ENCODE results near the gene BTBD9. TPM values are rescaled to one million over a fixed set of nuclear protein-coding genes. Genes with fewer than 3 reads are reported as not detected.

The BTBD9 gene
- total RNA-seq, 1 donor from 2014 or later: 9.9 TPM

GRCh38 chr6:38188677-38189335 lies 450.9 kb downstream of the BTBD9 start:
- intact Hi-C loops (cut with DNase I): no loop called here
- Histone ChIP-seq H3K27me3 (no peaks in the 10 kb centered on the region), H3K27ac (no peak overlapping the region), H3K4me1 (no peaks in the 10 kb centered on the region), H3K9me3 (no peaks in the 10 kb centered on the region), H3K36me3 (no peaks in the 10 kb centered on the region), H3K4me3 (no peak overlapping the region)
- TF ChIP-seq, protein P1, sequence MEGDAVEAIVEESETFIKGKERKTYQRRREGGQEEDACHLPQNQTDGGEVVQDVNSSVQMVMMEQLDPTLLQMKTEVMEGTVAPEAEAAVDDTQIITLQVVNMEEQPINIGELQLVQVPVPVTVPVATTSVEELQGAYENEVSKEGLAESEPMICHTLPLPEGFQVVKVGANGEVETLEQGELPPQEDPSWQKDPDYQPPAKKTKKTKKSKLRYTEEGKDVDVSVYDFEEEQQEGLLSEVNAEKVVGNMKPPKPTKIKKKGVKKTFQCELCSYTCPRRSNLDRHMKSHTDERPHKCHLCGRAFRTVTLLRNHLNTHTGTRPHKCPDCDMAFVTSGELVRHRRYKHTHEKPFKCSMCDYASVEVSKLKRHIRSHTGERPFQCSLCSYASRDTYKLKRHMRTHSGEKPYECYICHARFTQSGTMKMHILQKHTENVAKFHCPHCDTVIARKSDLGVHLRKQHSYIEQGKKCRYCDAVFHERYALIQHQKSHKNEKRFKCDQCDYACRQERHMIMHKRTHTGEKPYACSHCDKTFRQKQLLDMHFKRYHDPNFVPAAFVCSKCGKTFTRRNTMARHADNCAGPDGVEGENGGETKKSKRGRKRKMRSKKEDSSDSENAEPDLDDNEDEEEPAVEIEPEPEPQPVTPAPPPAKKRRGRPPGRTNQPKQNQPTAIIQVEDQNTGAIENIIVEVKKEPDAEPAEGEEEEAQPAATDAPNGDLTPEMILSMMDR (IDR thresholded peaks at IDR 0.05): no peak
- peak in 1 of 2 donors; percentile 34 for DNase-seq (ENCODE audit: low spot score in 2 of 2)

GRCh38 chr6:38187811-38188590 lies 451.7 kb downstream of the BTBD9 start:
- TF ChIP-seq, protein P1 (IDR thresholded peaks at IDR 0.05): no peak
- H3K36me3 ChIP-seq: no peaks in the 10 kb centered on the region
- H3K27me3 ChIP-seq: no peaks in the 10 kb centered on the region
- no peaks in the 10 kb centered on the region for H3K4me1 ChIP-seq
- intact Hi-C loops (cut with DNase I): no loop called here
- H3K27ac ChIP-seq: no peak overlapping the region
- no peaks in the 10 kb centered on the region for H3K9me3 ChIP-seq
- DNase-seq (ENCODE audit: low spot score in 2 of 2): peak in 1 of 2 donors; percentile 46
- H3K4me3 ChIP-seq: no peak overlapping the region

GRCh38 chr6:38187325-38187724 lies 452.4 kb downstream of the BTBD9 start:
- H3K4me3 ChIP-seq: no peak overlapping the region
- TF ChIP-seq, protein P1 (IDR thresholded peaks at IDR 0.05): no peak
- no peak overlapping the region for H3K27ac ChIP-seq
- H3K27me3 ChIP-seq: no peaks in the 10 kb centered on the region
- DNase-seq (ENCODE audit: low spot score in 2 of 2): peak in 1 of 2 donors; percentile 28
- intact Hi-C loops (cut with DNase I): no loop called here
- H3K4me1 ChIP-seq: no peaks in the 10 kb centered on the region
- no peaks in the 10 kb centered on the region for H3K9me3 ChIP-seq
- no peaks in the 10 kb centered on the region for H3K36me3 ChIP-seq

DNA sequence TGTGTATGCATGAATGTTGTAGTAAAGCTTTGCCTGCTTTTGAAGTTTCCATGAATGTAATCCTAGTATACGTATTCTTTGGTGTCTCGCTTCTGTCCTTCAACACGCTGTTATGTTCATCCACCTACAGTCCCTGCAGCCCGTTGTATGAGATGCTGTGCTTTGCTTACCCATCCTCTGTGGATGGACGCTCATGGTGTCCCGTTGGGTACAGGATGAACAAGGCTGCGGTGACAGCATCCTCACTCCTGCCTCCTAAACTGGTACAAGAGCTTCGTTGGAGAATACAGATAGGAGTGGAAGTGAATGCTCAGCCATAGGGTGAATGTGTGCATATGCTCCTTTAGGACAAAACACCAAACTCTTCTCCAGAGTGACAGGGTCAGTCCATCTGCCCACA lies 454.0 kb downstream of the BTBD9 start:
- H3K4me3 ChIP-seq: no peak overlapping the region
- no peaks in the 10 kb centered on the region for H3K9me3 ChIP-seq
- H3K36me3 ChIP-seq: no peaks in the 10 kb centered on the region
- H3K27ac ChIP-seq: no peak overlapping the region
- DNase-seq (ENCODE audit: low spot score in 2 of 2): peak in 1 of 2 donors; percentile 24
- intact Hi-C loops (cut with DNase I): no loop called here
- no peaks in the 10 kb centered on the region for H3K4me1 ChIP-seq
- TF ChIP-seq, protein P1 (IDR thresholded peaks at IDR 0.05): no peak
- no peaks in the 10 kb centered on the region for H3K27me3 ChIP-seq

DNA sequence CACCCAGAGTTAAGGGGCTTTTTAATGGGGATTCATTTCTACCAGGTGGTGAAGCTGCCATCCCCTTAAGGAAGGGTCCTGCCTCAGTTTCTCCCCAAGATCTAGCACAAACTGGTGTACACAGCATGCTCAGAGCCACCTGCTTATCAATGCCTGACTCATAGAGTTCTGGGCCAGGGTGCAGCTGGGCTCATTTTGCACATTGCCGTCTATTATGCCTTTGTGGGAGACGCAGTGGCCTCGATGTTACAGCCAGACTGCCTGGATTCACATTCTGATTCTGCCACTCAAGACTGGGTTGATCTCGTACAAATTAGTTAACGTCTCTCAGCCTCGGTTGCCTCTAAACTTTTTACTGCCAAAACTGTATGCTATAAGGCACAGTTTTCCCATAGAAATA lies 454.5 kb downstream of the BTBD9 start:
- Histone ChIP-seq H3K36me3 (no peaks in the 10 kb centered on the region), H3K27ac (no peak overlapping the region), H3K9me3 (no peaks in the 10 kb centered on the region), H3K4me1 (no peaks in the 10 kb centered on the region), H3K4me3 (no peak overlapping the region), H3K27me3 (no peaks in the 10 kb centered on the region)
- intact Hi-C loops (cut with DNase I): no loop called here
- TF ChIP-seq, protein P1 (IDR thresholded peaks at IDR 0.05): no peak
- DNase-seq (ENCODE audit: low spot score in 2 of 2): peak in 1 of 2 donors; percentile 31

All from ascending aorta (tissue), 2 donors.